Ectodermal cell (in vitro differentiated cells): ENCODE measurements around the gene MKNK1.

Experiments used
- H3K27ac ChIP-seq: 2 replicates; pipeline ENCODE4 v1.7.0; 2013; ENCODE audit warnings: mild to moderate bottlenecking, low read depth, low read length; ENCODE audit not compliant: insufficient read depth, poor library complexity, severe bottlenecking
- H3K27me3 ChIP-seq: 2 replicates; pipeline ENCODE4 v1.7.0; 2013; ENCODE audit warnings: mild to moderate bottlenecking, low read length; ENCODE audit not compliant: insufficient read depth, control insufficient read depth, poor library complexity, severe bottlenecking
- H3K36me3 ChIP-seq: one replicate; pipeline ENCODE4 v1.7.0; 2013; ENCODE audit warnings: low read length; ENCODE audit not compliant: control insufficient read depth, insufficient read depth
- H3K4me1 ChIP-seq: one replicate; pipeline ENCODE4 v1.7.0; 2013; ENCODE audit warnings: low read length; ENCODE audit not compliant: control insufficient read depth, insufficient read depth
- H3K4me3 ChIP-seq: 2 replicates; pipeline ENCODE4 v1.7.0; 2013; ENCODE audit warnings: low read depth, low read length, control low read depth; ENCODE audit not compliant: insufficient read depth
- H3K9me3 ChIP-seq: 2 replicates; pipeline ENCODE4 v1.7.0; 2013; ENCODE audit warnings: mild to moderate bottlenecking, low read length, moderate library complexity; ENCODE audit not compliant: control insufficient read depth
- WGBS, 2 experiments: methylation state at CpG; one replicate each; pipeline ENCODE4 v1.1.7; 2013; ENCODE audit warnings: missing lambda C conversion rate in 2 of 2; 5-methylcytosine and 5-hydroxymethylcytosine counted together

MKNK1 gene

GRCh38 chr1:46612937-46613660, 9.0 kb upstream of the MKNK1 start:
- peak overlapping the region; percentile 22 for H3K4me3 ChIP-seq
- peak overlapping the region; percentile 75 for H3K27ac ChIP-seq
- H3K9me3 ChIP-seq: no peaks in the 10 kb centered on the region
- WGBS, 2 experiments: 93% methylated on average over 38 of the region's 38 CpGs
- H3K36me3 ChIP-seq: no peaks in the 10 kb centered on the region
- H3K27me3 ChIP-seq: peaks cover 13% of the 10 kb centered on the region
- H3K4me1 ChIP-seq: peaks cover 31% of the 10 kb centered on the region

GRCh38 chr1:46611691-46612221, 7.7 kb upstream of the MKNK1 start:
- no peaks in the 10 kb centered on the region for H3K9me3 ChIP-seq
- H3K27ac ChIP-seq: no peak overlapping the region
- no peaks in the 10 kb centered on the region for H3K27me3 ChIP-seq
- peaks cover 24% of the 10 kb centered on the region for H3K4me1 ChIP-seq
- H3K4me3 ChIP-seq: no peak overlapping the region
- no peaks in the 10 kb centered on the region for H3K36me3 ChIP-seq
- 73 to 77% methylated on average over 7 of the region's 7 CpGs for WGBS, 2 experiments

- H3K27ac ChIP-seq: no peak overlapping the region
- H3K4me1 ChIP-seq: peaks cover 12% of the 10 kb centered on the region
- 93 to 95% methylated on average over 7 of the region's 7 CpGs for WGBS, 2 experiments
- H3K4me3 ChIP-seq: no peak overlapping the region
- H3K36me3 ChIP-seq: no peaks in the 10 kb centered on the region
- no peaks in the 10 kb centered on the region for H3K27me3 ChIP-seq
- no peaks in the 10 kb centered on the region for H3K9me3 ChIP-seq
These were observed 3.5 kb upstream of the MKNK1 start for GRCh38 chr1:46607345-46608130.

- 91 to 92% methylated on average over 2 of the region's 2 CpGs for WGBS, 2 experiments
- Histone ChIP-seq H3K27me3 (no peaks in the 10 kb centered on the region), H3K36me3 (no peaks in the 10 kb centered on the region), H3K4me1 (peaks cover 5% of the 10 kb centered on the region), H3K27ac (no peak overlapping the region), H3K9me3 (no peaks in the 10 kb centered on the region), H3K4me3 (no peak overlapping the region)
These were observed 2.3 kb upstream of the MKNK1 start for GRCh38 chr1:46606255-46606965.

DNA sequence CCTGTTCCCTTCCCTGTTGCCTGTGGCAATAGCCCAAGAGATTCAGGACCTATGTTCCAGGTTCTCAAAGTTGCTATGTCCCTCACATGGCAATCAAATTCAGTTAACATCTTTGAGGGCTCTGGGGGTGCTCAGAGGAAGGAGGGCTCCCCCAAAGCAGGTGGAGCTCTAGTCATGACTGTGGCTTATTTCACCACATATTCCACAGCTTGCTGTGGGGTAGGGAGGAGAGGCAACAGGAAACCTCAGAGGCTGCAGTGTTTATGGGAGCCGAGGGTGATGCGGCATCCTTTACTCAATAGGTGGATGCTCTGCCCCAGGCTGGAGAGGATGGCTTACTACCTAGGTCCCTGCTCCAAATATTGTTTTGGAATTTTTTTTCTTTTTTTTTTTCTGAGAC, 1.2 kb upstream of the MKNK1 start:
- 97 to 98% methylated on average over 2 of the region's 2 CpGs for WGBS, 2 experiments
- Histone ChIP-seq H3K9me3 (no peaks in the 10 kb centered on the region), H3K27ac (no peak overlapping the region), H3K4me3 (no peak overlapping the region), H3K27me3 (no peaks in the 10 kb centered on the region), H3K36me3 (no peaks in the 10 kb centered on the region), H3K4me1 (peaks cover 2% of the 10 kb centered on the region)

GRCh38 chr1:46603481-46603857, 599 bp downstream of the MKNK1 start:
- 11 to 12% methylated on average over 2 of the region's 2 CpGs for WGBS, 2 experiments
- peak overlapping the region; percentile 65 for H3K4me3 ChIP-seq
- H3K27ac ChIP-seq: no peak overlapping the region
- no peaks in the 10 kb centered on the region for H3K27me3 ChIP-seq
- H3K36me3 ChIP-seq: no peaks in the 10 kb centered on the region
- peaks cover 6% of the 10 kb centered on the region for H3K4me1 ChIP-seq
- no peaks in the 10 kb centered on the region for H3K9me3 ChIP-seq

DNA sequence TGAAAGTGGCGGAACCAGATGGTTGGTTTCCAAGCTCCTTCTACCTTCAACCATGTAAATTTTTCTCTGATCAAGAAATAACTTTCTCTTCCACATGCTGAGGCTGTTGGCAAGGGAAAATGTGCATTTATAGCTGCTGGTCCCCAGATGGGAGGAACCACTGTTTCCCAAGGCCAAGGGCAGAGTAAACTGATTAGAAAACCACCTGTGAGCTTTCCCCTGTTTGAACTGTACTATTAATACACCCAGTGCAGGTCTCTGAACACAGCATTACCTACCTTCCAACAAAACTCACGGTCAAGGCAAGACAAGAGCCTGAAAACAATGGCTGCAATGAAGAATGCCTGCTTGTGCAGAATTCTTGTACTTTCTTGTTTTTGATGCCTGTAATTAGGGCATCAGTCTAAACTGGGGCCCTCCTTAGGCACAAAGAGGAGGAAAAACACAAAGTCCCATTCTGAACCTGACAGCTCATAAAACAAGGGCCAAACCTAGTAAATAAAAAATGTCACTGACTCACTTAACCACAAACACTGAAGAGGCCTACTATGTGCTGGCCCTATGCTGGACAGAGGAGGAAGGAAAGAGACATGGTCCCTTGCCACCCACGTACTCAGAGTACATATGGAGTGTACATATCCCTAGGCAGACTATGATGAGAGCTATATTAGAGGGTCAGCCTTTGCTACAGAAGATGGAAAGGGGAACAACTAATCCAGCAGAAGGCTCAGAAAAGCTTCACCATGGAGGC, 2.6 kb downstream of the MKNK1 start:
- no peaks in the 10 kb centered on the region for H3K27me3 ChIP-seq
- WGBS, 2 experiments: 93 to 100% methylated on average over 3 of the region's 3 CpGs
- H3K9me3 ChIP-seq: no peaks in the 10 kb centered on the region
- no peak overlapping the region for H3K27ac ChIP-seq
- H3K36me3 ChIP-seq: no peaks in the 10 kb centered on the region
- H3K4me3 ChIP-seq: no peak overlapping the region
- H3K4me1 ChIP-seq: peaks cover 6% of the 10 kb centered on the region

DNA sequence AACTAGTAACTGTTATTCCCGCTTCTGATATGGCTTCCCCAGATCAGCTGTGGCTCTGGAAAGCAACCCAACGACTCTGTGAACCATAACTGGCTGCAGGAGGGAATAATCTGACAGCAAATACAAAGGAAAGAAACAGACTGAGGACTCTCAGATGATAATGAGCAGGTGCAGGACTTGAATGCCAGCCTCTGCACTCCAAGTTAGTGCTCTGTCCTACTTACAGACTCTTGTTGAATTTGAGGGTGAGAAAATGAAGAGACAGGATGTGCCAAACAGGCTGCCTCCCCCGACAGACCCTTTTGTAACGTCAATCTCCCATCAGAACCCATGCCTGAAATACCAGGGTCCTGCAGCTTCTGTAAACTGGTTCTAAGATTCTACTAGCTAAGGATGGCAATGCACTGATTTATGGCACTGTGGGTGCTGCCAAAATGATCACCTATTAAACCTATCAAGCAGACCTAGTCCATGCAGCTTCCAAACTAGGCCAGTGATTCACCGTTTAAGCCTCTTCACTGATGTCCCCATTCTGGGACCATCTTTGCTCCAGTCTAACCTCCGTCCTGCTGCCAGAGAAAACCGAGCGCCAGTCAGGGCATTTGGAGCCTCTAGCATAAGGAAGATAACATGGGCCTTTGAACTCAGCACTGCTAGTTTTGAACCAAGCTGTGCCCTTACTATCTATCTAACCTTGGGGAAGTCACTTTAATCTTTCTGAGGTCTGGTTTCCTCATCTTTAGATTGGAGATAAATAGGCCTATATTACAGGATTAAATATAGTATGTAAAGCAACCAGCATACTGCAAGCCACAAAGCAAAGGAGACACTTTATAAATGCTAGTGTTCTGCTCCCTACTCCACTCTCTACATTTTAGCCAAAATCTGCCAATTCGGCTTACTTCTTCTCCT, 4.8 kb downstream of the MKNK1 start:
- Histone ChIP-seq H3K27ac (no peak overlapping the region), H3K4me1 (peaks cover 3% of the 10 kb centered on the region), H3K27me3 (no peaks in the 10 kb centered on the region), H3K4me3 (no peak overlapping the region), H3K36me3 (no peaks in the 10 kb centered on the region), H3K9me3 (no peaks in the 10 kb centered on the region)
- WGBS, 2 experiments: 87 to 88% methylated on average over 9 of the region's 9 CpGs

- Histone ChIP-seq H3K4me3 (no peak overlapping the region), H3K9me3 (no peaks in the 10 kb centered on the region), H3K27ac (no peak overlapping the region), H3K27me3 (no peaks in the 10 kb centered on the region), H3K4me1 (peaks cover 3% of the 10 kb centered on the region), H3K36me3 (peaks cover 5% of the 10 kb centered on the region)
- WGBS, 2 experiments: 92 to 94% methylated on average over 3 of the region's 3 CpGs
These were observed 7.2 kb downstream of the MKNK1 start for GRCh38 chr1:46596846-46597245.
